ENCODE results near the gene GAL3ST2. TPM values are rescaled to one million over a fixed set of nuclear protein-coding genes. Genes with fewer than 3 reads are reported as not detected.

GAL3ST2 gene
- total and polyA plus RNA-seq, 4 experiments from 2014 or later = 0.14 to 0.39 TPM; not detected in 2

- Histone ChIP-seq H3K36me3 (ENCODE audit: insufficient read depth, low read length) (no peaks in the 10 kb centered on the region), H3K27me3 (ENCODE audit: insufficient read depth, low read length) (no peaks in the 10 kb centered on the region), H3K9me3 (ENCODE audit: control insufficient read depth in 1 of 2, low read length in 2 of 2) (no peaks in the 10 kb centered on the region), H3K27ac (ENCODE audit: low read depth, low read length) (peak overlapping the region; percentile 14), H3K4me1 (ENCODE audit: insufficient read depth, low read length) (peaks cover 34% of the 10 kb centered on the region), H3K4me3 (ENCODE audit: low read length in 2 of 2) (no peak overlapping the region)
- no peak for DNase-seq
- Mint-ChIP-seq H3K4me1 (peaks cover 20 to 42% (median 31%) of the 10 kb centered on the region in 4 donors), H3K27ac (peak overlapping the region in 6 of 7 donors; percentile 48 to 81 (median 78)), H3K27me3 (no peaks in the 10 kb centered on the region), H3K4me3 (peak overlapping the region; percentile 76 to 88 (median 84)), H3K36me3 (no peaks in the 10 kb centered on the region), H3K9me3 (peaks cover 0 to 6% (median 0%) of the 10 kb centered on the region in 8 donors)
- intact Hi-C loops (cut with micrococcal nuclease) = loop anchor here (1.0 to 5.0 kb wide), 2 partner anchors 14 to 83 kb away; no protein-coding TSS in a partner anchor
- ChIA-PET CTCF (ENCODE audit: partially characterized antibody) (interaction anchor here (0.6 to 1.9 kb wide), 7 partner anchors 9 to 60 kb away, joined by 3 to 6 read pairs (median 4); no protein-coding TSS in a partner anchor), POLR2A (ENCODE audit: partially characterized antibody) (interaction anchor here (0.6 to 5.7 kb wide), 13 partner anchors 10 to 158 kb away, joined by 3 to 23 read pairs (median 5); partner anchors contain the start of genes D2HGDH, DTYMK and PDCD1)
Observed at GRCh38 chr2:241844831-241845578, 68.4 kb downstream of the GAL3ST2 start.

GRCh38 chr2:241846406-241846805, 69.8 kb downstream of the GAL3ST2 start:
- Mint-ChIP-seq H3K36me3 (peaks cover 0 to 2% of the 10 kb centered on the region in 2 donors), H3K4me3 (peak overlapping the region; percentile 31 to 76 (median 55)), H3K9me3 (peaks cover 0 to 5% (median 0%) of the 10 kb centered on the region in 8 donors), H3K4me1 (peaks cover 20 to 37% (median 30%) of the 10 kb centered on the region in 4 donors), H3K27ac (peak overlapping the region; percentile 15 to 81 (median 55)), H3K27me3 (no peaks in the 10 kb centered on the region)
- no peaks in the 10 kb centered on the region for H3K36me3 ChIP-seq (ENCODE audit: insufficient read depth, low read length)
- intact Hi-C loops (cut with micrococcal nuclease) = no loop called here
- H3K9me3 ChIP-seq (ENCODE audit: control insufficient read depth in 1 of 2, low read length in 2 of 2) = no peaks in the 10 kb centered on the region
- peaks cover 34% of the 10 kb centered on the region for H3K4me1 ChIP-seq (ENCODE audit: insufficient read depth, low read length)
- no peak overlapping the region for H3K4me3 ChIP-seq (ENCODE audit: low read length in 2 of 2)
- H3K27me3 ChIP-seq (ENCODE audit: insufficient read depth, low read length) = no peaks in the 10 kb centered on the region
- ChIA-PET POLR2A (ENCODE audit: partially characterized antibody) (interaction anchor here (5.7 kb wide), 1 partner anchor 13 kb away, joined by 23 read pairs; the partner anchor contains the start of gene PDCD1), CTCF (ENCODE audit: partially characterized antibody) (no interaction called here)
- no peak for DNase-seq
- H3K27ac ChIP-seq (ENCODE audit: low read depth, low read length) = no peak overlapping the region

- no peaks in the 10 kb centered on the region for H3K9me3 ChIP-seq (ENCODE audit: control insufficient read depth in 1 of 2, low read length in 2 of 2)
- DNase-seq = no peak
- CTCF ChIA-PET (ENCODE audit: partially characterized antibody) = no interaction called here
- peaks cover 0 to 3% (median 0%) of the 10 kb centered on the region in 8 donors for H3K9me3 Mint-ChIP-seq
- no peak overlapping the region for H3K27ac Mint-ChIP-seq
- no peak overlapping the region for H3K4me3 ChIP-seq (ENCODE audit: low read length in 2 of 2)
- intact Hi-C loops (cut with micrococcal nuclease) = no loop called here
- H3K27me3 ChIP-seq (ENCODE audit: insufficient read depth, low read length) = no peaks in the 10 kb centered on the region
- H3K36me3 Mint-ChIP-seq = peaks cover 0 to 3% of the 10 kb centered on the region in 2 donors
- POLR2A ChIA-PET (ENCODE audit: partially characterized antibody) = no interaction called here
- H3K4me1 Mint-ChIP-seq = peaks cover 13 to 26% (median 21%) of the 10 kb centered on the region in 4 donors
- H3K36me3 ChIP-seq (ENCODE audit: insufficient read depth, low read length) = no peaks in the 10 kb centered on the region
- H3K27me3 Mint-ChIP-seq = no peaks in the 10 kb centered on the region
- H3K4me1 ChIP-seq (ENCODE audit: insufficient read depth, low read length) = peaks cover 21% of the 10 kb centered on the region
- no peak overlapping the region for H3K27ac ChIP-seq (ENCODE audit: low read depth, low read length)
- H3K4me3 Mint-ChIP-seq = peak overlapping the region in 1 of 8 donors; percentile 43
Observed at GRCh38 chr2:241848761-241849615, 72.4 kb downstream of the GAL3ST2 start.

DNA sequence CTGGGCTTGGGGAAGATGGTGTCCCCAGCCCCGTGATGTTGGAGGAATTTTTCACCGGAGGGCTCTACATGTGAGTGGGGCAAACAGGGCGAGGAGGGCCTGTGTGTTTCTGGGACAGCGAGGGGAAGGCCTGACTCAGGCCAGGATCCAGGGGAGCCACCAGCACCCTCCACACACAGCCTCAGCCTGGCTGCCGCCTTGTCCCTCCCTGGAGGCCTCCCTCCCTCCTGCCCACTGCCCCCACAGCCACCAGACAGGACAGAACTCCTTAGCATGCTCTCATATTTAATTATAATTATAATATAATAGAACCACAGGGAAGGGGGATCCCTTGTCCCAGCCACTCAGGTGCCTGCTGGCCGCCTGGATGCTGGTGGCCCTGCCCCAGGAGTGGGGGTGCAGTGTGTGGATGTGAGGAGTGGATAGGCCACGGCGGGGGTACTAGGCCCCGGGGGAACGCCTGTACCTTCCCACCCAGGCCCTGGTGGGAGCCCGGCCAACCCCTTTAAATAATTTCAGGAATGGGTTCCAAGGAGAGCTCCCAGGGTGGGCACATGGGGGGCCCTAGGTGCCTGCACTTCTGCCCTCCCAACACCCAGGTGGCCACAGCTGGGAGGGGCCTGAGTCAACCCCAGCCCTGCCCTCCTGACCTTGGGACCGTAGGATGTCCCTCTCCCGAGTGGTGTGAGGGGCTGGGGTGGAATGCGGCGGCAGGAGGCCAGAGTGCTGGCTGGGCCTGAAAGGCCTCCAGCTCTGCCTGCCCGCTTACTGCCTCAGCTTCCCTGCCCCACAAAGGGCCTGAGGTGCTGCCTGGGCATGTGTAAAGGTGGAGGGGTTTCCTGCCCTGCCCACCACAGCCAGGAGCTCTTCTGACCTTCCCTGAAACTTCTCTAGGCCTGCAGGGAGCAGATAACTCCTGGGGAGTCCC, 73.3 kb downstream of the GAL3ST2 start:
- DNase-seq = no peak
- peaks cover 0 to 3% (median 0%) of the 10 kb centered on the region in 8 donors for H3K9me3 Mint-ChIP-seq
- ChIA-PET POLR2A (ENCODE audit: partially characterized antibody) (interaction anchor here (0.5 kb wide), 1 partner anchor 13 kb away, joined by 3 read pairs; no protein-coding TSS in a partner anchor), CTCF (ENCODE audit: partially characterized antibody) (interaction anchor here (1.0 to 1.6 kb wide), 2 partner anchors 10 to 29 kb away, joined by 3 read pairs; no protein-coding TSS in a partner anchor)
- Histone ChIP-seq H3K9me3 (ENCODE audit: control insufficient read depth in 1 of 2, low read length in 2 of 2) (no peaks in the 10 kb centered on the region), H3K4me3 (ENCODE audit: low read length in 2 of 2) (no peak overlapping the region), H3K36me3 (ENCODE audit: insufficient read depth, low read length) (no peaks in the 10 kb centered on the region), H3K4me1 (ENCODE audit: insufficient read depth, low read length) (peaks cover 19% of the 10 kb centered on the region), H3K27me3 (ENCODE audit: insufficient read depth, low read length) (no peaks in the 10 kb centered on the region), H3K27ac (ENCODE audit: low read depth, low read length) (no peak overlapping the region)
- intact Hi-C loops (cut with micrococcal nuclease) = no loop called here
- H3K27me3 Mint-ChIP-seq = no peaks in the 10 kb centered on the region
- H3K4me3 Mint-ChIP-seq = no peak overlapping the region
- peaks cover 11 to 19% (median 15%) of the 10 kb centered on the region in 4 donors for H3K4me1 Mint-ChIP-seq
- peak overlapping the region in 1 of 7 donors; percentile 42 for H3K27ac Mint-ChIP-seq
- peaks cover 0 to 3% of the 10 kb centered on the region in 2 donors for H3K36me3 Mint-ChIP-seq

DNA sequence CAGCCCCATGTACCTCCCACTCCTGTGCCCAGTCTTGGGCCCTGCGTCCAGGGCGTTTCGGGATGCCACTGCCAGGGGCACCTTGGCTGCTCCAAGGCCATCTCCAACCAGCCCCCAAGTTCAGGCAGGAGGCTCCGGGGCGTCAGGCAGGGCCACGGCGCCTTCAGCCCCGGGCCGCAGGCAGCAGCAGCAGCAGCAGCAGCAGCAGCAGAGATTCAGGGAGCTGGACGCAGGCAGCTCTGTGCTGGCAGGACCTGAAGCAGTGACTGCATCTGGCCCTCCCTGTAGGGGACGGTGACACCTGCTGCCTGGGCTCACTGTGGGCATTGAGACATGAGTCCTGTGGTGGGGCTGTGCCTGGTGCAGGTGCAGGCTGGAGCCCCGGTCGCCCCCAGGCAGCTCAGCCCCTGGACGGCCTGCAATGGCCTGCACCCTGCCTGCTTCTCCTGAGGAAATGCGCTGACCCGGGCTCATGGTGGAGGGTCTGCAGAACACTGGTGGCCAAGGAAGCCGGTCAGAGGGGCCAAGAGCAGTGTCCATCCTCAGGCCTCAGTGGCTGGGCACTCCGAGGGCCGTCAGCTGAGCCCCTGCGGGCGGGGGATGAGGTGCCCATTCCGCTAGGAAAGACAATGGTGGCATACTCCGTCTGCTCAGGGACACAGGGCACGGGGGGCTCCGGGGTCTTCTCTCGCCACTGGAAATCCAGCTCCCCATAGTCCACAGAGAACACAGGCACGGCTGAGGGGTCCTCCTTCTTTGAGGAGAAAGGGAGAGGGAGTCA, 74.1 kb downstream of the GAL3ST2 start:
- ChIA-PET POLR2A (ENCODE audit: partially characterized antibody) (interaction anchor here (0.5 to 2.0 kb wide), 2 partner anchors 14 to 18 kb away, joined by 3 to 6 read pairs; partner anchors contain the start of gene RTP5), CTCF (ENCODE audit: partially characterized antibody) (interaction anchor here (1.0 to 1.6 kb wide), 2 partner anchors 9 to 28 kb away, joined by 3 read pairs; no protein-coding TSS in a partner anchor)

More for the DNA sequence above, 74.1 kb downstream of the GAL3ST2 start:
- DNase-seq = peak in 1 of 5 donors; percentile 27
- Mint-ChIP-seq H3K4me1 (peaks cover 6 to 16% (median 12%) of the 10 kb centered on the region in 4 donors), H3K27ac (peak overlapping the region in 1 of 7 donors; percentile 42), H3K27me3 (no peaks in the 10 kb centered on the region), H3K9me3 (peaks cover 0 to 3% (median 0%) of the 10 kb centered on the region in 8 donors), H3K4me3 (no peak overlapping the region), H3K36me3 (peaks cover 0 to 3% of the 10 kb centered on the region in 2 donors)
- no peak overlapping the region for H3K27ac ChIP-seq (ENCODE audit: low read depth, low read length)
- H3K36me3 ChIP-seq (ENCODE audit: insufficient read depth, low read length) = no peaks in the 10 kb centered on the region
- no peaks in the 10 kb centered on the region for H3K27me3 ChIP-seq (ENCODE audit: insufficient read depth, low read length)
- H3K4me3 ChIP-seq (ENCODE audit: low read length in 2 of 2) = no peak overlapping the region
- intact Hi-C loops (cut with micrococcal nuclease) = no loop called here
- H3K9me3 ChIP-seq (ENCODE audit: control insufficient read depth in 1 of 2, low read length in 2 of 2) = no peaks in the 10 kb centered on the region
- H3K4me1 ChIP-seq (ENCODE audit: insufficient read depth, low read length) = peaks cover 20% of the 10 kb centered on the region
